Ramos (cell line): ENCODE data around the gene NOL6.
"Not testable (repeated sequence)": the region's sequence is repeated elsewhere in the genome, so short reads cannot be mapped to it uniquely, and the experiment has no call there.

Experiments
- in situ Hi-C: fragments of 300-500 bp; cut with MboI; formaldehyde crosslinking; loops from one replicate; pipeline ENCODE4 v1.14.3; 2022; ENCODE audit warnings: low sequenced_read_pairs; ENCODE audit not compliant: unreplicated experiment

NOL6 gene, protein sequence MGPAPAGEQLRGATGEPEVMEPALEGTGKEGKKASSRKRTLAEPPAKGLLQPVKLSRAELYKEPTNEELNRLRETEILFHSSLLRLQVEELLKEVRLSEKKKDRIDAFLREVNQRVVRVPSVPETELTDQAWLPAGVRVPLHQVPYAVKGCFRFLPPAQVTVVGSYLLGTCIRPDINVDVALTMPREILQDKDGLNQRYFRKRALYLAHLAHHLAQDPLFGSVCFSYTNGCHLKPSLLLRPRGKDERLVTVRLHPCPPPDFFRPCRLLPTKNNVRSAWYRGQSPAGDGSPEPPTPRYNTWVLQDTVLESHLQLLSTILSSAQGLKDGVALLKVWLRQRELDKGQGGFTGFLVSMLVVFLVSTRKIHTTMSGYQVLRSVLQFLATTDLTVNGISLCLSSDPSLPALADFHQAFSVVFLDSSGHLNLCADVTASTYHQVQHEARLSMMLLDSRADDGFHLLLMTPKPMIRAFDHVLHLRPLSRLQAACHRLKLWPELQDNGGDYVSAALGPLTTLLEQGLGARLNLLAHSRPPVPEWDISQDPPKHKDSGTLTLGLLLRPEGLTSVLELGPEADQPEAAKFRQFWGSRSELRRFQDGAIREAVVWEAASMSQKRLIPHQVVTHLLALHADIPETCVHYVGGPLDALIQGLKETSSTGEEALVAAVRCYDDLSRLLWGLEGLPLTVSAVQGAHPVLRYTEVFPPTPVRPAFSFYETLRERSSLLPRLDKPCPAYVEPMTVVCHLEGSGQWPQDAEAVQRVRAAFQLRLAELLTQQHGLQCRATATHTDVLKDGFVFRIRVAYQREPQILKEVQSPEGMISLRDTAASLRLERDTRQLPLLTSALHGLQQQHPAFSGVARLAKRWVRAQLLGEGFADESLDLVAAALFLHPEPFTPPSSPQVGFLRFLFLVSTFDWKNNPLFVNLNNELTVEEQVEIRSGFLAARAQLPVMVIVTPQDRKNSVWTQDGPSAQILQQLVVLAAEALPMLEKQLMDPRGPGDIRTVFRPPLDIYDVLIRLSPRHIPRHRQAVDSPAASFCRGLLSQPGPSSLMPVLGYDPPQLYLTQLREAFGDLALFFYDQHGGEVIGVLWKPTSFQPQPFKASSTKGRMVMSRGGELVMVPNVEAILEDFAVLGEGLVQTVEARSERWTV

DNA sequence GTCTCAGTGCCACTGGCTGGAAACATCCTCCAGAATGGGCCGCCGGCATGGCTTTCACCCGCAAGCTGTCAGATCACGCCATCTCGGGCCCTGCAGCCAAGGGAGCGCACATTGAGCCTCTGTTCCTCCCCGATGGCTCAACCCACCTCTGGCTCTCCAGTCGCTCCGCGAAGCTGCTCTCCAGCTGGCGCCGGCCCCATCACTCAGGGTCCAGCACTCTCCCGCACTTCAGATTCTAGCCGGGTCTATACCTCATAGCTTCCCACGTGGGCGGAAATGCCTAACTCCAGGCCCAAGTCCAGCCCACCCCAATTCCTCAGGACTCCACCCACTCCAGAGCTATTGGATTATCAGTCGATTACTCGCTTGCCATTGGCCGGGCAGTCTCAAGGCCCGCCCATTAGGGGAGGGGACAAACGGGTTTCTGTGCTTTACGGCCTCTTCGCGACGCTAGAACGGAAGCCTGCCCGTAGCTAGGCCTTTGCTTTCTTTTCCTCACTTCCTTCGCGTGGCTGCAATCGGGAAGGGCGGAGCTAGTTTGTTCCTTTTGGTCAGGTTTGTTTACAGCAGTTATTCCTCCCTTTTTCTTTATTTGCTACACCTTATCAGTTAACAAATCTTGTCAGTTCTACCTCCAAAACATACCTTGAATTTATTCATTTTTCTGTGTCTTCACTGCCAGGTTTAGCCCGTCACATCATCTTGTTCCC lies at the start of gene NOL6:
Gene NOL6, minus strand, starts transcription at position 282 of the 710 bp plus-strand sequence. Its CDS starts 82 bp downstream, at position 200.
- in situ Hi-C loops: no loop called here

DNA sequence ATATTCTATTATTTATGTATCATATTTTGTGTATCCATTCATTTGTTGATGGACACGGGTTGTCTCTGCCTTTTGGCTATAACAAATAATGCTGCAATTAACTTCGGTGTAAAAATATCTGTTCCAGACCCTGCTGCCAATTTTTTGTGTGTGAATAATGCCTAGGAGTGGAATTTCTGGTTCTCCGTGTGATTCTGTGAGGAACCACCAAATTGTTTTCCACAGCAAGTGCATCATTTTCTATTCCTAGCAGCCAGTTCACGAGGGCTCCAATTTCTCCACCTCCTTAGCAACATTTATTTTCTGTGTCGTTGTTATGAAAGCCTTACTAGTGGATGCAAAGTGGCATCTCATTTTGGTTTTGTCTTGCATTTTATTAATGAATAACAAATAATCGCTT lies 48.1 kb upstream of the NOL6 start:
- in situ Hi-C loops: not testable (repeated sequence)

DNA sequence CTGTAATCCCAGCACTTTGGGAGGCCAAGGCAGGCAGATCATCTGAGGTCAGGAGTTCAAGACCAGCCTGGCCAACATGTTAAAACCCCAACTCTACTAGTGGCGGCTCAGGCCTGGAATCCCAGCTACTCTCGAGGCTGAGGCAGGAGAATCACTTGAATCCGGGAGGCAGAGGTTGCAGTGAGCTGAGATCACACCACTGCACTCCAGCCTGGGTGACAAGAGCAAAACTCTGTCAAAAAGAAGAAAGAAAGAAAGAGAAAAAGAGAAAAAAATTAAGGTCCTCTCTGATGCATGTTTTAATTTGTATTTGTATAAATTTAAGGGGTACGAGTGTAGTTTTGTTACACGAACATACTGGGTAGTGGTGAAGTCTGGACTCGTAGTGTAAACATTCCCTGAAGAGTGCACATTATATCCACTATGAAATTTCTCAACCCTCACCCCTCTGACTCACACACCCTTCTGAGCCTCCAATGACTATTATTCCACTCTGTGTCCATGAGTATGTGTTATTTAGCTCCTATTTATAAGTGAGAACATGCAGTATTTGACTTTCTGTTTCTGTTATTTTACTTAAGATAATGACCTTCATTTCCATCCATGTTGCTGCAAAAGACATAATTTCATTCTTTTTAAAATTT lies 44.3 kb upstream of the NOL6 start:
- in situ Hi-C loops: not testable (repeated sequence)

DNA sequence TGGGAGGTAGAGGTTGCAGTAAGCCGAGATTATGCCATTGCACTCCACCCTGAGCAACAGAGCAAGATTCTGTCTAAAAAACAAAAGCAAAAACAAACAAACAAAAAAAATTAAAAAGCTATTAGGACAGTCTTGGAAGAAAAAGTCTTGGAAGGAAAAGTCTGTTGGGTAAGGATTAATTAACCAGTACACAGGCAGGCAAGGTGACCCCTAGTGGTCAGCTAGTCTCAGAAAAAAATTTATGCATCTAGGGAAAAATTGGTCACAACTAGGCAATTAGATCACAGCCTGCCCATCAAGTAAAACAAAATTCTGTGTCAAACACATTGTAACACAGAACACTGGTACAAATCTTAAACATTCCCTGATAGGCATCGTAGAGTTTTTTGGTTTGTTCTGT lies 43.6 kb upstream of the NOL6 start:
- in situ Hi-C loops: no loop called here

DNA sequence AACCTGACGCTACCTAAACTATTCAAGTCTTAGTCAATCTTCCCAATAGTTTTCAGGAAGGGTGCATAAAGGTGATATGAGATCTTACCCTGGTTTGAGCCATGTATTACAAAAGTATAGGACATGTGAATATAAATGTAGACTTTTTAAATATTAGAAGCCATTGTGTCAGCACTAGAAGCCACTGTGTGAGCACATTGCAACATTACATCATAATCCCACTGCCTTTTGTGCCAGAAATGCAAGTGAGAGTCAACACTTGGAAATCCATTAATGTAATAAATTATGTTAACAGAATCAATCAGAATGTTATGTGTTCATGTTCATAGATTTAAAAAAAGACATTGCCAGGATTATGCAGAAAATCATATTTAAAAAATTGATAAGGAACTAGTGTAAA lies 42.7 kb upstream of the NOL6 start:
- in situ Hi-C loops: not testable (repeated sequence)

DNA sequence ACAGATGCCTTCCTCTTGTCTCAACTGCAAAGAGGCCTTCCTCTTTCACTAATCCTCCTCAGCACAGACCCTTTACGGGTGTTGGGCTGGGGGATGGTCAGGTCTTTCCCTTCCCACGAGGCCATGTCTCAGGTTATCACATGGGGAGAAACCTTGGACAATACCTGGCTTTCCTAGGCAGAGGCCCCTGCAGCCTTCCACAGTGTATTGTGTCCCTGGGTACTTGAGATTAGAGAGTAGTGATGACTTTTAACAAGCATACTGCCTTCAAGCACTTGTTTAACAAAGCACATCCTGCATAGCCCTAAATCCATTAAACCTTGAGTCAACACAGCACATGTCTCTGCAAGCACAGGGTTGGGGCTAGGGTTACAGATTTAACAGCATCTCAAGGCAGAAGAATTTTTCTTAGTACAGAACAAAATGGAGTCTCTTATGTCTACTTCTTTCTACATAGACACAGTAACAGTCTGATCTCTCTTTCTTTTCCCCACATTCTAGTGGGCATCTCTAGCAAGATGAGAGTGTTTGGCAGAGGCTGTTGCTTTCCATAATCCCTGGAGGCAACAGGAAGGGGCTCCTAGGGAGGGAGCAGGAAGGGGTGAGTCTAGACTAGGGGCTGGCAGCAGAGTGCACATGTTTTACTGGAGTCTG lies 41.7 kb upstream of the NOL6 start:
- in situ Hi-C loops: not testable (repeated sequence)

DNA sequence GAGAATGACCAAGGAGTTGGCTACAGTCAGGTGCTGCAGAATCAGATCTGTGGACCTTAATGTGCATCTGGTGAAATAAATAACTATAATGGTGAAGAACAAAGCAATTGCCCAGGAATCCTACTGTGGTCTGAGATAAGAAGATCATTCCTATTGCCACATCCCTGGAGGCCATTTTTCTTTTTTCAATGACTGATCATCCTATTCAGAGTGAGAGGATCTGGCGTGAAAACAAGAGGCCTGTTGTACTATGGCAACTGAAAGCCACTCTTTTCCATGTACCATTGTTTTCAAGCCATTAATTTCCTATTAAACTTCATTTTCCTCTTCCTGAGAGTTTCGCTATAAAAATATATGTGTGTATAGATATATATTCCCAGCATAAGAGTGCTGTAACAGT lies 38.8 kb upstream of the NOL6 start:
- in situ Hi-C loops: not testable (repeated sequence)

DNA sequence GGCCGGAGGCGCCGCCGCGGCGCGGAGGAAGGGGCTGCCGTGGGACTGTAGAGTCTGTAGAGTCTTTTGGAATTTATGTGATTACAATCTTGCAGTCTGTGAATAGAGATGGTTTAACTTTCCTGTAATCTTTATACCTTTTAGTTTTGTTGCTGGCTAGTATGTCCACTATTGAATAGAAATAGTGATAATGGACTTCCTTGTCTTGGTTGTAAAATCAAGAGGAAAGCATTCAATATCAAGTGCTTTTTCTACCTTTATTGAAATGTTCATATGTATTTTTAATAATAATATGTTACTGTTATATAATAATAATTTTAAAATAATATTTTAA lies 37.4 kb upstream of the NOL6 start:
- in situ Hi-C loops: not testable (repeated sequence)

DNA sequence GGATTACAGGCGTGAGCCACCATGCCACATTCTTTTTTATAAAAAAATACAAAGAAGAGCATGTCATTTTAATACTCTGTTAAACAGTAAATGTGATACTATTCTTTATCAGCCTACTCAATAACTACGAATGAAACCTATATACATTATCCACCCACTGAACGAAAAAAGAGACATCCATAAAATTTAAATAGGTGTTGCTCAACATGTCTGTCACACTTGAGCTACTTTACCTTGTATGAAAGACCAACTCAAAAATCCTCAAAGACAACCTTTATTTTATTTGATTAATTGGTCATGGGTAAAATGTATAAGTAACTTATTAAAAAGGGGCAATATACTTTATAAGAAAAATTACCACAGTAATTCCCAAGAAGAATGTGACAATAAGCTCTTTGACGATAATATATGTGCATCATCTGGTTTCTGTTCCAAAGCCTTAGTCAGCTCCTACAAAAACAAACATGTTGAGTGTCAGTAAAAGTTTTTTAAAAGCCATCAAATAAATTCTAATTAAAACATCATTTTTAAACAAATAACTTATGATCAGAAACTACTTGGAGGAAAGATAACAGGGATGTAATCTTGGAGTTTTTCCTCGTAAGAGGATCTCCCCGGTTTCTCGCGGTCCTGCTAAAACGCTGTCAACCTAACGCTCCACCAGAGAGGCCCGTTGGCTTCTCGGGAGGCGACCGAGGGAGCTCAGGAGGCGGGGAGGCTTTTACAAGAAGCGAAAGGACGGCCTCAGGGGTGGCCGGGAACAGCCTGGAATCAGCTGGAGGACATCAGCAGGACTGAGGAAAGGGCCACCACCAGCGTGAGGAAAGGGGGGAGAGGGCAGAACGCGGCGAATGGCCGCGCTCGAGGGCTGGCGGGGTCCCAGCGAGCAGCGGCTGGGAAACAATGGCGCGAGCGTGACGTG lies 36.8 kb upstream of the NOL6 start:
- in situ Hi-C loops: no loop called here

DNA sequence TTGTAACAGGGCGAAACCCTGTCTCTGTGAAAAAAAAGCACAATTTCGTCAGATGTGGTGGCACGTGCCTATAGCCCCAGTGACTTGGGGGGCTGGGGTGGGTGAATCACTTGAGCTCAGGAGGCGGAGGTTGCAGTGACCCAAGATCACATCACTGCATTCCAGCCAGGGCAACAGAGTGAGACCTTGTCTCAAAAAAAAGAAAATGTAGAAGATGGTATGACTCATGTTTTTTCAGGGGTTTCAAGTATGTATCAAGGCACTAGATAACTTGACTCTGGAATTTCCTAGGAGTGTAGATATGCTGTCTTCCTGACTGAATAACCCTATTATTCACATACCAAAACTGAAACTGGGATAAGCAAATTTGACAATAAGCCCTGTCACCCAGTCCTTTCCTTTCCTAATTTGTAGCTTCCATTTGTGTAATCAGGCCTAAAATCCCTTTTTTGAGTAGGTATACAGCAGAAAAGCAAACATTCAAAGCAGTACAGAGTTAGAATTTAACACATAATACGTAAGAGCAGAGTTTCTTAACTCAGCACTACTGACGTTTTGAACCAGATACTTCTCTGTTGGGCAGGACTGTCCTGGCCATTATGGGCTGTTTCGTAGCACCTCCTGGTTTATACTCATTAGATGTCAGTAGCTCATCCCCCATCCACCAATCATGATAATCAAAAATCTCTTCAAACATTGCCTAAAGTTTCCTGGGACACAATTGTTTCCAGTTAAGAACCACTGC lies 33.1 kb upstream of the NOL6 start:
- in situ Hi-C loops: no loop called here

DNA sequence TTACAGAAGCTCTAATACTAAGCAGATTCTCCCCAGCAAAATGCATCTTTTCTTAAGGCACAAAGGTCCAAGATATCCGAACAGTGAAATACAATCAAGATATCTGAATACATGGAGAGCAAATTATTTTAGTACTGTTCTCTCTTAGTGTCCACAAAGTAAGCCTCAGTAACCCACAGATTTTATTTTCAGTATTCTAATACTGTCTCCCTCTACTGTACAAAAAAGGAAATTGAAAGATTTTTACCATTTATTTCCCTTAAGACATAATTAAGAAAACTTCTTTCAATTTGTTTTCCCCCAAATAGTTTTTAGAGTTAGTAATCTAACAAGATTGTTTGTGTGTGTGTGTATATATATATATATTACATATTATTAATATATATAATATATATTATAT lies 24.7 kb upstream of the NOL6 start:
- in situ Hi-C loops: no loop called here

DNA sequence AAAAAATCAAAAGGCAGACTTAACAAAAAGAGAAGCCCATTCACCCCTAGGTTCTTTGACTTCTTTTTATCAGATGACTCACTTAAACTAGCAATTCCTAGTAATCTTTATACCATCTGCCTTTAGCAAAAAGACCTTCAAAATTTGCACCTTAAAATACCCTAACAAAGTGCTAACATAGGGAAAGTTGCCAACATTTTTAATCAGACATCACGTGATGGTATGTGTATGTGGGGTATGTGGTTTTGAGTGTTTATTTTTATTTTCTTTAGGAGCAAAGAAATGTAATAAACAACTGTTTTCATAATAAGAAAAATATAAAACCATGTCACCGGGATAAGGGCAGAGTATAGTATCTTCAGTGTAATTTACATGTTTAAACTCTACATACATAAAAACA lies 20.1 kb upstream of the NOL6 start:
- in situ Hi-C loops: not testable (repeated sequence)

DNA sequence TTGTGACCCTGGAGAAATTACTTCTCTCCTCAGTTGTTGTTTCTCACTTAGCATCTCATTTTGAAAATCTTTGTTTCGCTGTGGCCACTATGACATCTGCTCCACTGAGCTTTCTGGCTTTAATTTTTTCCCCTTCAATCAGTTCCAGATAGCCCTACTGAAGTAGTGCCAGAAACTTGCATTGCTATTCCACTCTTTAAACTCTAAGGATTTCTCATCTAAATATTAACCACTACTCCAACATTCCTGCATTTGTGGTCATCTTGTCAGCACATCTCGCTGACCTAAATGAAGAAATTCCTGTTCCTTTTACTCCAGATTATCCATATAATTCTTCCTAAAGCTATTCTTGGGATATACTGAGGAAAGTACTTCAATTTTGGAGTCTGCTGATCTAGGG lies 15.3 kb upstream of the NOL6 start:
- in situ Hi-C loops: no loop called here

DNA sequence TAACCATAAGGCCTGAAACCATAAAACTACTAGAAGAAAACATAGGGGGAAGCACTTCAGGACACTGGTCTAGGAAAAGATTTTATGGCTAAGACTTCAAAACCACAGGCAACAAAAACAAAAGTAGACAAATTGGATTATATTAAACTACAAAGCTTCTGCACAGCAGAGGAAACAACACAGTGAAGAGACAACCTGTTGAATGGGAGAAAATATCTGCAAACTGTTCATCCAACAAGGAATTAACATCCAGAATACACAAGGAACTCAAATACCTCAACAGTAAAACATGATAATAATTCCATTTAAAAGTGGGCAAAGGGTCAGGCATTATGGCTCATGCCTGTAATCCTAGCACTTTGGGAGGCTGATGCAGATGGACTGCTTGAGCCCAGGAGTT lies 11.6 kb upstream of the NOL6 start:
- in situ Hi-C loops: not testable (repeated sequence)

DNA sequence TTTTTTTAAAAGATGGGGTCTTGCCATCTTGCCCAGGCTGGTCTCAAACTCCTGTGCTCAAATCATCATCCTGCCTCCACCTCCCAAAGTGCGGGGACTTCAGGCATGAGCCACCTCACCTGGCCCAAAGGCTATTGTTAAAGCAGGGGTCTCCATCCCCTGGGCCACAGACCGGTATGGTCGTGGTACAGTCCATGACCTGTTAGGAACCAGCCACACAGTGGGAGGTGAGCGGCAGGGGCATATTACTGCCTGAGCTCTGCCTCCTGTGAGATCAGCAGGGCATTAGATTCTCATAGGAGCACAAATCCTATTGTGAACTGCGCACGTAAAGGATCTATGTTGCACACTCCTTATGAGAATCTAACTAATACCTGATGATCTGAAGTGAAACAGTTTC lies 7.3 kb upstream of the NOL6 start:
- in situ Hi-C loops: no loop called here

DNA sequence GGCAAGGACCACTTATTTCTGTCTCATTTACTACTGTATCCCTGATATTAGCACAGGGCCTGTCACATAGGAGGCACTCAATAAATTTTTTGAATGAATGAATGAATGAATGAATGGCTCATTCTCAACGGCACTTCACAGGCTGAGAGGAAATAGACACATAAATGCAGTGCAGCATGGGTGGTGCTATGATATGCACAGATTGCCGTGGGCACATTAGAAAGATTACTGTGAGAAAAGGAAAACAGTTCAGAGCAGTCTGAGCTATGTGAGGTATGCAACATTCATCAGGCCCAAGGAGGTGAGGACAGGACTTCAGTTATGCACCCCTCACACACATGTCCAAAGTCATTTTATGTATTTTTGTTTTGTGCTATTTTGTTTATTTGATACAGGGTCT lies 6.4 kb upstream of the NOL6 start:
- in situ Hi-C loops: no loop called here

DNA sequence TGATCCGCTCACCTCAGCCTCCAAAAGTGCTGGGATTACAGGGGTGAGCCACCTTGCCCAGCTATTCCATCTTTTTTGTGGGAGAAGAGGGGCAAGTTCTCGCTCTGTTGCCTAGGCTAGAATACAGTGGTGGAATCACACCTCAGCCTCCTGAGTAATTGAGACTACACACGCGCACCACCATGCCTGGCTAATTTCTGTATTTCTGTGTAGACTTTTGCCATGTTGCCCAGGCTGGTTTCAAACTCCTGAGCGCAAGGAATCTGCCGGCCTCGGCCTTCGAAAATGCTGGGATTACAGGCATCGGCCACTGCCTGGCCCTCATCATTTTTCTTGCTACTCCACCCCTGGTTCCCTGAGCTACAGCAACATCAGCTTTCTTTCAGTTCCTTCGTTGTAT lies 2.8 kb upstream of the NOL6 start:
- in situ Hi-C loops: no loop called here

DNA sequence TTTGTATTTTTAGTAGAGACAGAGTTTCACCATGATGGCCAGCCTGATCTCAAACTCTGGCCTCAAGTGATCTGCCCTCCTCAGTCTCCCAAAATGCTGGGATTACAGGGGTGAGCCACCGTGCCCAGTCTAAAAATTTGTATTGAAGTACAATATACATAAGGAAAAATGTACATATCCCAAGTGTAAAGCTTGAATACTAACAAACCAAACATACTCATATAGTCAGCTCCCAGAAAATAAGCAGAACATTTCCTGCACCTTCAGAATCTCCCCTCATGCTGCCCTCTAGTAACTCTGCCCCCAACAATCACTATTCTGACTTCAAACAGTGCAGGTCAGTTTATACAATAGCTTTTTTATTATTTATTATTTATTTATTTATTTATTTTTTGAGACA lies 1.6 kb upstream of the NOL6 start:
- in situ Hi-C loops: no loop called here
